SK-N-SH treated with all-trans-retinoic acid at 6 μM for 48 hours (cell line): ENCODE data around the gene PIGP.

ENCODE experiments used
- ATAC-seq: fragments of 200-7000 bp; cut with Tn5 transposase; 3 replicates; pipeline ENCODE4 v1.9.1; 2020; ENCODE audit warnings: mild to moderate bottlenecking, moderate library complexity
- ARNTL ChIP-seq: fragments of 450-650 bp; formaldehyde crosslinking; IDR thresholded peaks from 2 replicates; pipeline ENCODE4 v1.5.0; 2020; ENCODE audit warnings: low read depth, mild to moderate bottlenecking, moderate library complexity, borderline replicate concordance
- BACH2 ChIP-seq: fragments of 250-450 bp; sonication (Bioruptor Pico); IDR thresholded peaks from 2 replicates; pipeline ENCODE4 v1.9.0; 2021; ENCODE audit warnings: mild to moderate bottlenecking, borderline replicate concordance
- CREB5 ChIP-seq: fragments of 250-450 bp; sonication (Bioruptor Pico); IDR thresholded peaks from 2 replicates; pipeline ENCODE4 v1.5.1; 2020; ENCODE audit warnings: low read depth, mild to moderate bottlenecking, moderate library complexity
- CSRNP3 ChIP-seq: fragments of 250-450 bp; sonication (Bioruptor Pico); IDR thresholded peaks from 2 replicates; pipeline ENCODE4 v1.5.1; 2021; ENCODE audit warnings: mild to moderate bottlenecking, moderate library complexity
- ESRRG ChIP-seq: fragments of 250-450 bp; sonication (Bioruptor Pico); IDR thresholded peaks from 2 replicates; pipeline ENCODE4 v1.6.1; 2021; ENCODE audit warnings: mild to moderate bottlenecking
- GLIS3 ChIP-seq: fragments of 250-450 bp; sonication (Bioruptor Pico); IDR thresholded peaks from 2 replicates; pipeline ENCODE4 v1.5.0; 2020; ENCODE audit warnings: mild to moderate bottlenecking, moderate library complexity
- ISL1 ChIP-seq: fragments of 250-450 bp; sonication (Bioruptor Pico); IDR thresholded peaks from 2 replicates; pipeline ENCODE4 v2.1.2; 2022; ENCODE audit warnings: mild to moderate bottlenecking, moderate library complexity
- OSR1 ChIP-seq: fragments of 250-450 bp; sonication (Bioruptor Pico); IDR thresholded peaks from 2 replicates; pipeline ENCODE4 v1.8.0; 2022; ENCODE audit warnings: moderate library complexity, mild to moderate bottlenecking, inconsistent platforms
- PATZ1 ChIP-seq: fragments of 250-450 bp; sonication (Bioruptor Pico); IDR thresholded peaks from 2 replicates; pipeline ENCODE4 v1.8.0; 2020; ENCODE audit warnings: mild to moderate bottlenecking, moderate library complexity, borderline replicate concordance
- POU6F1 ChIP-seq: fragments of 250-450 bp; sonication (Bioruptor Pico); IDR thresholded peaks from 2 replicates; pipeline ENCODE4 v1.8.0; 2021; ENCODE audit warnings: low read depth, mild to moderate bottlenecking, moderate library complexity, borderline replicate concordance
- PPARA ChIP-seq: fragments of 250-450 bp; sonication (Bioruptor Pico); IDR thresholded peaks from 2 replicates; pipeline ENCODE4 v1.5.0; 2020; ENCODE audit warnings: mild to moderate bottlenecking, borderline replicate concordance
- RARB ChIP-seq: fragments of 250-450 bp; sonication (Bioruptor Pico); IDR thresholded peaks from 2 replicates; pipeline ENCODE4 v1.8.0; 2021; ENCODE audit warnings: mild to moderate bottlenecking, moderate library complexity
- TCF4 ChIP-seq: fragments of 250-450 bp; sonication (Bioruptor Pico); IDR thresholded peaks from 2 replicates; pipeline ENCODE4 v1.8.0; 2021; ENCODE audit warnings: mild to moderate bottlenecking, moderate library complexity, borderline replicate concordance
- TOX ChIP-seq: fragments of 250-450 bp; sonication (Bioruptor Pico); IDR thresholded peaks from 2 replicates; pipeline ENCODE4 v1.8.0; 2021; ENCODE audit warnings: mild to moderate bottlenecking, moderate library complexity, borderline replicate concordance
- TSHZ2 ChIP-seq: fragments of 250-450 bp; sonication (Bioruptor Pico); IDR thresholded peaks from 2 replicates; pipeline ENCODE4 v1.5.0; 2020; ENCODE audit warnings: mild to moderate bottlenecking, moderate library complexity
- ZC3H10 ChIP-seq: fragments of 250-450 bp; sonication (Bioruptor Pico); IDR thresholded peaks from 2 replicates; pipeline ENCODE4 v1.5.1; 2021; ENCODE audit warnings: mild to moderate bottlenecking, moderate library complexity
- ZFP30 ChIP-seq: fragments of 450-650 bp; formaldehyde crosslinking; IDR thresholded peaks from 2 replicates; pipeline ENCODE4 v1.5.0; 2022; ENCODE audit warnings: mild to moderate bottlenecking, moderate library complexity
- ZNF70 ChIP-seq: fragments of 450-650 bp; formaldehyde crosslinking; IDR thresholded peaks from 2 replicates; pipeline ENCODE4 v1.5.0; 2020; ENCODE audit warnings: mild to moderate bottlenecking, moderate library complexity
- ZNF8 ChIP-seq: fragments of 450-650 bp; formaldehyde crosslinking; IDR thresholded peaks from 2 replicates; pipeline ENCODE4 v1.5.0; 2020; ENCODE audit warnings: mild to moderate bottlenecking, moderate library complexity

The PIGP gene

GRCh38 chr21:37076087-37076850, 3.4 kb upstream of the PIGP start:
- no peak for ATAC-seq
- TF ChIP-seq GLIS3 (CRISPR knock-in tag) (no peak), PATZ1 (no peak), ZNF8 (CRISPR knock-in tag) (no peak), CSRNP3 (no peak), ZC3H10 (CRISPR knock-in tag) (no peak), CREB5 (CRISPR knock-in tag) (no peak), POU6F1 (CRISPR knock-in tag) (no peak), ARNTL (CRISPR knock-in tag) (no peak)
- TF ChIP-seq, all 23 proteins: peak for 0

- no peak for ATAC-seq
- TF ChIP-seq ISL1 (CRISPR knock-in tag) = no peak
- no peak for TF ChIP-seq RARB
- no peak for TF ChIP-seq ZNF70 (CRISPR knock-in tag)
- no peak for TF ChIP-seq TSHZ2
- no peak for TF ChIP-seq ESRRG
- no peak for TF ChIP-seq ZC3H10 (CRISPR knock-in tag)
- no peak for TF ChIP-seq TOX
- TF ChIP-seq ARNTL (CRISPR knock-in tag) = no peak
- TF ChIP-seq PPARA (CRISPR knock-in tag) = no peak
- TF ChIP-seq PATZ1 = no peak
- no peak for TF ChIP-seq BACH2 (CRISPR knock-in tag)
- no peak for TF ChIP-seq TCF4
- no peak for TF ChIP-seq CSRNP3
- no peak for TF ChIP-seq OSR1 (CRISPR knock-in tag)
- no peak for TF ChIP-seq ZFP30 (CRISPR knock-in tag)
- no peak for TF ChIP-seq POU6F1 (CRISPR knock-in tag)
- no peak for TF ChIP-seq ZNF8 (CRISPR knock-in tag)
Measured at GRCh38 chr21:37075214-37075770, 2.4 kb upstream of the PIGP start.
